ENCODE measurements around the gene CXCL8. TPM values are rescaled to one million over a fixed set of nuclear protein-coding genes. Genes with fewer than 3 reads are reported as not detected.
A peak's percentile ranks its signal among the peaks of the same experiment; 100 is the strongest.
"Not testable (repeated sequence)": the region's sequence is repeated elsewhere in the genome, so short reads cannot be mapped to it uniquely, and the experiment has no call there.

Gene CXCL8
- total RNA-seq, 1 experiment from 2014 or later, result 26.4 TPM

- no peak overlapping the region for H3K4me3 ChIP-seq
- DNase-seq (ENCODE audit: low read depth in 1 of 2, low spot score in 2 of 2), result no peak
- no peaks in the 10 kb centered on the region for H3K36me3 ChIP-seq
- H3K27me3 ChIP-seq (replicated peaks), result no peaks in the 10 kb centered on the region
- H3K9me3 ChIP-seq (replicated peaks), result no peaks in the 10 kb centered on the region
- H3K4me1 ChIP-seq (replicated peaks), result no peaks in the 10 kb centered on the region
- H3K27ac ChIP-seq, result no peak overlapping the region
Observed at GRCh38 chr4:73763877-73764276, 23.5 kb downstream of the CXCL8 start.

- Histone ChIP-seq H3K27ac (no peak overlapping the region), H3K9me3 (replicated peaks) (no peaks in the 10 kb centered on the region), H3K4me1 (replicated peaks) (no peaks in the 10 kb centered on the region), H3K4me3 (no peak overlapping the region), H3K36me3 (no peaks in the 10 kb centered on the region), H3K27me3 (replicated peaks) (no peaks in the 10 kb centered on the region)
- no peak for DNase-seq (ENCODE audit: low read depth in 1 of 2, low spot score in 2 of 2)
Observed at GRCh38 chr4:73764513-73764912, 24.1 kb downstream of the CXCL8 start.

- no peaks in the 10 kb centered on the region for H3K9me3 ChIP-seq (replicated peaks)
- no peak overlapping the region for H3K4me3 ChIP-seq
- H3K36me3 ChIP-seq, result no peaks in the 10 kb centered on the region
- H3K27ac ChIP-seq, result no peak overlapping the region
- no peak for DNase-seq (ENCODE audit: low read depth in 1 of 2, low spot score in 2 of 2)
- no peaks in the 10 kb centered on the region for H3K4me1 ChIP-seq (replicated peaks)
- H3K27me3 ChIP-seq (replicated peaks), result no peaks in the 10 kb centered on the region
Observed at GRCh38 chr4:73765296-73765695, 24.9 kb downstream of the CXCL8 start.

- H3K27ac ChIP-seq, result no peak overlapping the region
- H3K36me3 ChIP-seq, result no peaks in the 10 kb centered on the region
- H3K4me3 ChIP-seq, result no peak overlapping the region
- H3K27me3 ChIP-seq (replicated peaks), result no peaks in the 10 kb centered on the region
- no peak for DNase-seq (ENCODE audit: low read depth in 1 of 2, low spot score in 2 of 2)
- no peaks in the 10 kb centered on the region for H3K4me1 ChIP-seq (replicated peaks)
- no peaks in the 10 kb centered on the region for H3K9me3 ChIP-seq (replicated peaks)
Observed at GRCh38 chr4:73770917-73771316, 30.5 kb downstream of the CXCL8 start.

GRCh38 chr4:73772363-73772762 is 32.0 kb downstream of the CXCL8 start:
- Histone ChIP-seq H3K4me3 (no peak overlapping the region), H3K27ac (no peak overlapping the region), H3K4me1 (replicated peaks) (peaks cover 5% of the 10 kb centered on the region), H3K27me3 (replicated peaks) (no peaks in the 10 kb centered on the region), H3K9me3 (replicated peaks) (no peaks in the 10 kb centered on the region), H3K36me3 (no peaks in the 10 kb centered on the region)
- DNase-seq (ENCODE audit: low read depth in 1 of 2, low spot score in 2 of 2), result no peak

- DNase-seq (ENCODE audit: low read depth in 1 of 2, low spot score in 2 of 2); H3K27me3 ChIP-seq (replicated peaks); H3K4me3 ChIP-seq; H3K27ac ChIP-seq; H3K36me3 ChIP-seq; H3K9me3 ChIP-seq (replicated peaks); H3K4me1 ChIP-seq (replicated peaks): not testable (repeated sequence)
Observed at GRCh38 chr4:73774406-73774805, 34.0 kb downstream of the CXCL8 start.

GRCh38 chr4:73776321-73776729 is 36.0 kb downstream of the CXCL8 start:
- Histone ChIP-seq H3K27me3 (replicated peaks) (no peaks in the 10 kb centered on the region), H3K9me3 (replicated peaks) (no peaks in the 10 kb centered on the region), H3K4me3 (no peak overlapping the region), H3K27ac (no peak overlapping the region), H3K4me1 (replicated peaks) (peaks cover 5% of the 10 kb centered on the region), H3K36me3 (no peaks in the 10 kb centered on the region)
- DNase-seq (ENCODE audit: low read depth in 1 of 2, low spot score in 2 of 2), result peak in 1 of 2 experiments; percentile 15

GRCh38 chr4:73777612-73778011 is 37.2 kb downstream of the CXCL8 start:
- H3K9me3 ChIP-seq (replicated peaks), result no peaks in the 10 kb centered on the region
- peaks cover 5% of the 10 kb centered on the region for H3K4me1 ChIP-seq (replicated peaks)
- no peak for DNase-seq (ENCODE audit: low read depth in 1 of 2, low spot score in 2 of 2)

GRCh38 chr4:73780243-73780642 is 39.9 kb downstream of the CXCL8 start:
- H3K9me3 ChIP-seq (replicated peaks), result no peaks in the 10 kb centered on the region
- H3K4me3 ChIP-seq, result no peak overlapping the region
- no peaks in the 10 kb centered on the region for H3K27me3 ChIP-seq (replicated peaks)
- DNase-seq (ENCODE audit: low read depth in 1 of 2, low spot score in 2 of 2), result no peak
- peaks cover 5% of the 10 kb centered on the region for H3K4me1 ChIP-seq (replicated peaks)
- H3K27ac ChIP-seq, result no peak overlapping the region
- no peaks in the 10 kb centered on the region for H3K36me3 ChIP-seq

More at GRCh38 chr4:73777612-73778011, 37.2 kb downstream of the CXCL8 start:
- Histone ChIP-seq H3K4me3 (no peak overlapping the region), H3K36me3 (no peaks in the 10 kb centered on the region), H3K27me3 (replicated peaks) (no peaks in the 10 kb centered on the region), H3K27ac (no peak overlapping the region)

GRCh38 chr4:73780834-73781233 is 40.5 kb downstream of the CXCL8 start:
- no peaks in the 10 kb centered on the region for H3K36me3 ChIP-seq
- H3K9me3 ChIP-seq (replicated peaks), result no peaks in the 10 kb centered on the region
- peaks cover 5% of the 10 kb centered on the region for H3K4me1 ChIP-seq (replicated peaks)
- no peak overlapping the region for H3K4me3 ChIP-seq
- H3K27ac ChIP-seq, result no peak overlapping the region
- H3K27me3 ChIP-seq (replicated peaks), result no peaks in the 10 kb centered on the region
- no peak for DNase-seq (ENCODE audit: low read depth in 1 of 2, low spot score in 2 of 2)

GRCh38 chr4:73788411-73788810 is 48.0 kb downstream of the CXCL8 start:
- Histone ChIP-seq H3K27me3 (replicated peaks) (no peaks in the 10 kb centered on the region), H3K4me1 (replicated peaks) (no peaks in the 10 kb centered on the region), H3K27ac (no peak overlapping the region), H3K9me3 (replicated peaks) (no peaks in the 10 kb centered on the region), H3K4me3 (no peak overlapping the region), H3K36me3 (no peaks in the 10 kb centered on the region)
- no peak for DNase-seq (ENCODE audit: low read depth in 1 of 2, low spot score in 2 of 2)

Other genes starting within 250 kb of the CXCL8 start
- gene RASSF6, start 120.1 kb upstream of the CXCL8 start, total RNA-seq (2014; rRNA removed; shearing (Covaris generic)), result not detected in 2 replicates
- not detected in 2 replicates for gene CXCL6, start 96.1 kb downstream of the CXCL8 start, total RNA-seq (2014; rRNA removed; shearing (Covaris generic))
- not detected in 2 replicates for gene PF4V1, start 112.7 kb downstream of the CXCL8 start, total RNA-seq (2014; rRNA removed; shearing (Covaris generic))
- 0.38 and 2.3 TPM in 2 replicates for gene CXCL1, start 128.8 kb downstream of the CXCL8 start, total RNA-seq (2014; rRNA removed; shearing (Covaris generic))
- gene PF4, start 241.5 kb downstream of the CXCL8 start, total RNA-seq (2014; rRNA removed; shearing (Covaris generic)), result not detected in 2 replicates
- gene PPBP, start 247.6 kb downstream of the CXCL8 start, total RNA-seq (2014; rRNA removed; shearing (Covaris generic)), result not detected in 2 replicates

Data from SJSA1 (cell line).